ENCODE data around the gene SGTA. TPM values are rescaled to one million over a fixed set of nuclear protein-coding genes. Genes with fewer than 3 reads are reported as not detected.

The SGTA gene
- total and polyA plus RNA-seq, 2 of the 13 experiments (the other 11 are each of a cell fraction or from before 2014, with no cell fraction given) = 43.9 to 47.4 TPM

- TF ChIP-seq ZNF382 (CRISPR knock-in tag; IDR thresholded peaks at IDR 0.05; ENCODE audit: borderline replicate concordance) (no peak), NFYC (CRISPR knock-in tag; IDR thresholded peaks at IDR 0.05) (peak; percentile 64; the same call in 1 of the 2 replicates), ZNF235 (CRISPR knock-in tag; IDR thresholded peaks at IDR 0.05; ENCODE audit: borderline replicate concordance) (peak; percentile 52; the same call in 1 of the 2 replicates), KLF15 (CRISPR knock-in tag; IDR thresholded peaks at IDR 0.05; ENCODE audit: borderline replicate concordance) (no peak), HIVEP1 (CRISPR knock-in tag; IDR thresholded peaks at IDR 0.05) (no peak), BORCS8-MEF2B (CRISPR knock-in tag; IDR thresholded peaks at IDR 0.05) (no peak), TFAP4 (IDR thresholded peaks at IDR 0.05; ENCODE audit: borderline replicate concordance, low read depth) (0 out of 2 replicates have a peak, but pooled peaks have one; percentile 44), TBX3 (IDR thresholded peaks at IDR 0.05; ENCODE audit: borderline replicate concordance) (no peak), NBN (conservative IDR thresholded peaks at IDR 0.05) (no peak), IRX3 (CRISPR knock-in tag; IDR thresholded peaks at IDR 0.05; ENCODE audit: borderline replicate concordance, low read depth) (no peak), PRDM15 (CRISPR knock-in tag; IDR thresholded peaks at IDR 0.05) (peak; percentile 95), AHR (CRISPR knock-in tag; IDR thresholded peaks at IDR 0.05) (peak; percentile 60; the same call in 1 of the 2 replicates), SALL1 (CRISPR knock-in tag; IDR thresholded peaks at IDR 0.05) (peak; percentile 69), RFX1 (IDR thresholded peaks at IDR 0.05) (no peak), NR2F6 (IDR thresholded peaks at IDR 0.05) (no peak), NR2F6 (CRISPR knock-in tag; IDR thresholded peaks at IDR 0.05) (peak; percentile 77), SAP130 (CRISPR knock-in tag; IDR thresholded peaks at IDR 0.05; ENCODE audit: low read depth) (peak; percentile 81), CAMTA2 (CRISPR knock-in tag; IDR thresholded peaks at IDR 0.05; ENCODE audit: borderline replicate concordance) (no peak), PATZ1 (CRISPR knock-in tag; IDR thresholded peaks at IDR 0.05) (peak; percentile 51), ZNF616 (CRISPR knock-in tag; IDR thresholded peaks at IDR 0.05; ENCODE audit: low read depth) (no peak), PAF1 (CRISPR knock-in tag; IDR thresholded peaks at IDR 0.05) (no peak), ZBTB21 (CRISPR knock-in tag; IDR thresholded peaks at IDR 0.05) (no peak), ZNF788 (CRISPR knock-in tag; IDR thresholded peaks at IDR 0.05; ENCODE audit: borderline replicate concordance) (peak; percentile 93), ZNF710 (CRISPR knock-in tag; IDR thresholded peaks at IDR 0.05; ENCODE audit: borderline replicate concordance) (peak; percentile 59; the same call in 1 of the 2 replicates)
Observed at GRCh38 chr19:2819540-2820111, 36.6 kb upstream of the SGTA start, which contains the start of gene ZNF554 (continued).

All from HepG2 (cell line).